Osteoblast (primary cell): ENCODE measurements around the gene DCDC2. TPM values are rescaled to one million over a fixed set of nuclear protein-coding genes. Genes with fewer than 3 reads are reported as not detected.

Experiments used
- DNase-seq: peaks from one replicate; pipeline ENCODE4 v3.0.0; 2011; ENCODE audit warnings: low spot score, mixed read lengths; ENCODE audit not compliant: insufficient read length; ENCODE audit errors: missing footprints
- H2AFZ ChIP-seq: 2 replicates; pipeline ENCODE4 v1.6.0; 2011; ENCODE audit warnings: mild to moderate bottlenecking, low read length
- H3K27ac ChIP-seq: 2 replicates; pipeline ENCODE4 v1.5.1; 2011; ENCODE audit warnings: mild to moderate bottlenecking, low read depth, low read length, moderate library complexity
- H3K27me3 ChIP-seq: 2 replicates; pipeline ENCODE4 v1.6.0; 2012; ENCODE audit warnings: mild to moderate bottlenecking, control low read depth, inconsistent platforms, low read length, moderate library complexity; ENCODE audit not compliant: insufficient read depth
- H3K36me3 ChIP-seq: 2 replicates; pipeline ENCODE4 v1.5.1; 2011; ENCODE audit warnings: mild to moderate bottlenecking, low read length, control low read depth, moderate library complexity; ENCODE audit not compliant: insufficient read depth
- H3K4me1 ChIP-seq: 2 replicates; pipeline ENCODE4 v1.5.1; 2011; ENCODE audit warnings: mild to moderate bottlenecking, low read length, control low read depth, moderate library complexity; ENCODE audit not compliant: insufficient read depth
- H3K4me2 ChIP-seq: 2 replicates; pipeline ENCODE4 v1.6.0; 2011; ENCODE audit warnings: mild to moderate bottlenecking, low read length; ENCODE audit not compliant: insufficient read depth
- H3K4me3 ChIP-seq: fragments of 200-600 bp; sonication (generic); 3 replicates; pipeline ENCODE4 v1.5.1; 2012; ENCODE audit warnings: mild to moderate bottlenecking, low read length, inconsistent platforms; ENCODE audit not compliant: insufficient read depth
- H3K79me2 ChIP-seq: 2 replicates; pipeline ENCODE4 v1.6.0; 2012; ENCODE audit warnings: mild to moderate bottlenecking, low read length, control low read depth, inconsistent platforms; ENCODE audit not compliant: insufficient read depth
- H3K9me3 ChIP-seq: 2 replicates; pipeline ENCODE4 v1.5.1; 2011; ENCODE audit warnings: low read depth, low read length, control low read depth
- H4K20me1 ChIP-seq: 2 replicates; pipeline ENCODE4 v1.6.0; 2012; ENCODE audit warnings: mild to moderate bottlenecking, low read length, control low read depth; ENCODE audit not compliant: insufficient read depth
- CTCF ChIP-seq: IDR thresholded peaks from 2 replicates; pipeline ENCODE4 v1.5.1; 2011; ENCODE audit warnings: mild to moderate bottlenecking, low read depth, low read length, moderate library complexity; ENCODE audit errors: extremely low read depth
- total RNA-seq: library from RNA; depleted of rRNA; stranded (reverse); fragments of >200 nt; gene quantifications from 2 replicates; pipeline ENCODE4 v1.2.3, GENCODE V29; 2012

The DCDC2 gene
- total RNA-seq, 1 donor = under 0.01 TPM

GRCh38 chr6:24382220-24382540 lies 24.3 kb upstream of the DCDC2 start:
- Histone ChIP-seq H3K79me2 (no peaks in the 10 kb centered on the region), H3K4me3 (no peak overlapping the region), H3K27ac (no peak overlapping the region), H3K27me3 (no peaks in the 10 kb centered on the region), H4K20me1 (no peaks in the 10 kb centered on the region), H3K36me3 (no peaks in the 10 kb centered on the region), H2AFZ (no peak overlapping the region), H3K9me3 (no peaks in the 10 kb centered on the region), H3K4me2 (no peak overlapping the region), H3K4me1 (no peaks in the 10 kb centered on the region)
- TF ChIP-seq CTCF = no peak
- DNase-seq = no peak

GRCh38 chr6:24381476-24382219 lies 23.8 kb upstream of the DCDC2 start:
- Histone ChIP-seq H2AFZ (no peak overlapping the region), H3K27me3 (no peaks in the 10 kb centered on the region), H3K79me2 (no peaks in the 10 kb centered on the region), H3K27ac (no peak overlapping the region), H3K4me2 (no peak overlapping the region), H3K4me3 (no peak overlapping the region), H3K36me3 (no peaks in the 10 kb centered on the region), H4K20me1 (no peaks in the 10 kb centered on the region), H3K9me3 (no peaks in the 10 kb centered on the region), H3K4me1 (no peaks in the 10 kb centered on the region)
- no peak for DNase-seq
- TF ChIP-seq CTCF = no peak

DNA sequence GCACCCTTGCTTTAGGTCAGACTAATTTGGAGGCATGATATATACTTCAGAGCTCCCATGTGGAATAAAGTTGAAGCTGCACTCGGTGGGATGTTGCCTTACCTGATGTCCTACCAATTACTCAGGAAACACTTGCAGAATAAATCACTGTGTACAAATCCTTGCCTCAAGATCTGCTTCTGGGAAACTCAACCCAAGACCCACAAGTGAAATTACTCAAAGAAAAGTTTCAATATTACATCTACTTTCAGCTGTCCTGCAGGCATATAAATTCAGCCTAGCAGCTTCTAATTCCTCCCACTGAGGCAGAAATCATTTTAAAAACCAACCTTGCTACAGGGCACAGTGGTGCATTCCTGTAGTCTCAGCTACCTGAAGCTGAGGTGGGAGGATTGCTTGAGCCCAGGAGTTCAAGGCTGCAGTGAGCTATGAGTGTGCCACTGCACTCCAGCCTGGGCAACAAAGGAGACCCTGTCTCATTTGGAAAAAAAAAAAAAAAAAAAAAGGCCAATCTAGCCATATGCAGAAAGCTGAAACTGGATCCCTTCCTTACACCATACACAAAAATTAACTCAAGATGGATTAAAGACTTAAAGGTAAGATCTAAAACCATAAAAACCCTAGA lies 20.7 kb upstream of the DCDC2 start:
- no peak for DNase-seq
- no peaks in the 10 kb centered on the region for H3K9me3 ChIP-seq
- no peak overlapping the region for H3K4me2 ChIP-seq
- H2AFZ ChIP-seq = no peak overlapping the region
- H4K20me1 ChIP-seq = no peaks in the 10 kb centered on the region
- no peaks in the 10 kb centered on the region for H3K79me2 ChIP-seq
- H3K27me3 ChIP-seq = no peaks in the 10 kb centered on the region
- H3K36me3 ChIP-seq = no peaks in the 10 kb centered on the region
- no peak for TF ChIP-seq CTCF
- H3K27ac ChIP-seq = no peak overlapping the region
- H3K4me3 ChIP-seq = no peak overlapping the region
- H3K4me1 ChIP-seq = no peaks in the 10 kb centered on the region

- Histone ChIP-seq H3K27me3 (no peaks in the 10 kb centered on the region), H3K27ac (no peak overlapping the region), H3K4me1 (no peaks in the 10 kb centered on the region), H2AFZ (no peak overlapping the region), H3K4me3 (no peak overlapping the region), H4K20me1 (no peaks in the 10 kb centered on the region), H3K9me3 (no peaks in the 10 kb centered on the region), H3K36me3 (no peaks in the 10 kb centered on the region), H3K79me2 (no peaks in the 10 kb centered on the region), H3K4me2 (no peak overlapping the region)
- no peak for TF ChIP-seq CTCF
- DNase-seq = no peak
Observed at GRCh38 chr6:24376871-24377270, 19.0 kb upstream of the DCDC2 start.
